Measurements from ENCODE around the gene SSUH2. TPM values are rescaled to one million over a fixed set of nuclear protein-coding genes. Genes with fewer than 3 reads are reported as not detected.

Gene SSUH2
- total and polyA plus RNA-seq, 2 of the 13 experiments (the other 11 are each of a cell fraction or from before 2014, with no cell fraction given), result 38.1 to 136 TPM

DNA sequence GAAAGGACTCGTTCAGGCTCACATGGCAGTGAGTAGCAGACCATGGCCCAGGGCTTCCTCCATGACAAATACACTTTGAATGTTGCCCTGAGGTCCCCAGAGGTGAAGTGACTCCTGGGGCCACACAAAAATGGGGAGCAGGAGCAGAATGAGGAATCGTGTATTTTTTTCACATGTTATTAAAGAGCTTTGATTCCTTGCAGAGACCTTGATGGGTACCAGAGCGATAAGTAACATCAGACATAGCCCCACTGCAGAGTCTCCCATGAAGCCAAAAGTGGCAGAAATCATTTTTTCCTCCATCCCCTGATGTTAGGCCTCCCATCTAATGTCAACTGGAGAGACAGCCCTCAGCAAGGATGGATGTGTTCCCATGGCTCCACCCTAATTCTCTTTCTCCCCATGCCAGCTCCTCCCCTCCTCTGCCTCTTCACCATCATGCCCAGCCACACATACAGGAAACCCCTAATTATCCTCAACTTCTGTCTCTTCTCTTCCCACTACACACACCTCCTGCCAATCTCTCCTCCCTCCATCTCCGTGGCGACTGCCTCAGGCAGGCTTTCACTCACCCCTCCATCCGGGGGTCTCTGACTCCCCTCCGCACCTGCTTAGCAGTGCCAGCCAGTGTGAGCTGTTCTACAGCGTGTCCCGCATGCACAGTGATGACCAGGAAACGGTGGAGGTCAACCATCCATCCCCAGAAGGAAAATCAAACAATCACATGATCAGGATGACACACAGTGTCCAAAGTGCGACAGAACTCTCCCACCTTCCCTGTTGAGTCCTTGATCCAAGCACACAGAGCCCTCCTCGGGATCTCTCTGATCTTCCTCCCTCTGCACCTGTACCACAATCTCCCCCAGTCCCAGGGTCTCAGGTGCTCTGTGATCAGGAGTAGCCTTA, 7.1 kb upstream of the SSUH2 start (continued):
- TF ChIP-seq, protein P1, sequence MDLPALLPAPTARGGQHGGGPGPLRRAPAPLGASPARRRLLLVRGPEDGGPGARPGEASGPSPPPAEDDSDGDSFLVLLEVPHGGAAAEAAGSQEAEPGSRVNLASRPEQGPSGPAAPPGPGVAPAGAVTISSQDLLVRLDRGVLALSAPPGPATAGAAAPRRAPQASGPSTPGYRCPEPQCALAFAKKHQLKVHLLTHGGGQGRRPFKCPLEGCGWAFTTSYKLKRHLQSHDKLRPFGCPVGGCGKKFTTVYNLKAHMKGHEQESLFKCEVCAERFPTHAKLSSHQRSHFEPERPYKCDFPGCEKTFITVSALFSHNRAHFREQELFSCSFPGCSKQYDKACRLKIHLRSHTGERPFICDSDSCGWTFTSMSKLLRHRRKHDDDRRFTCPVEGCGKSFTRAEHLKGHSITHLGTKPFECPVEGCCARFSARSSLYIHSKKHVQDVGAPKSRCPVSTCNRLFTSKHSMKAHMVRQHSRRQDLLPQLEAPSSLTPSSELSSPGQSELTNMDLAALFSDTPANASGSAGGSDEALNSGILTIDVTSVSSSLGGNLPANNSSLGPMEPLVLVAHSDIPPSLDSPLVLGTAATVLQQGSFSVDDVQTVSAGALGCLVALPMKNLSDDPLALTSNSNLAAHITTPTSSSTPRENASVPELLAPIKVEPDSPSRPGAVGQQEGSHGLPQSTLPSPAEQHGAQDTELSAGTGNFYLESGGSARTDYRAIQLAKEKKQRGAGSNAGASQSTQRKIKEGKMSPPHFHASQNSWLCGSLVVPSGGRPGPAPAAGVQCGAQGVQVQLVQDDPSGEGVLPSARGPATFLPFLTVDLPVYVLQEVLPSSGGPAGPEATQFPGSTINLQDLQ (CRISPR knock-in tag; IDR thresholded peaks at IDR 0.05), result no peak
- TF ChIP-seq ZNF616 (CRISPR knock-in tag; IDR thresholded peaks at IDR 0.05; ENCODE audit: low read depth) (no peak), ZNF670 (CRISPR knock-in tag; IDR thresholded peaks at IDR 0.05; ENCODE audit: borderline replicate concordance) (0 out of 2 replicates have a peak, but pooled peaks have one; percentile 27), IRF2 (CRISPR knock-in tag; IDR thresholded peaks at IDR 0.05) (peak; percentile 77), SPEN (CRISPR knock-in tag; IDR thresholded peaks at IDR 0.05; ENCODE audit: low read depth) (peak; percentile 92; the same call in 1 of the 2 replicates), MEIS2 (CRISPR knock-in tag; IDR thresholded peaks at IDR 0.05) (peak; percentile 82; the same call in 1 of the 2 replicates), ZNF589 (CRISPR knock-in tag; conservative IDR thresholded peaks at IDR 0.05) (no peak), ZNF546 (CRISPR knock-in tag; conservative IDR thresholded peaks at IDR 0.05) (no peak), NFKBIZ (CRISPR knock-in tag; IDR thresholded peaks at IDR 0.05) (no peak), RAD21 (CRISPR knock-in tag; IDR thresholded peaks at IDR 0.05) (no peak), GTF3A (CRISPR knock-in tag; conservative IDR thresholded peaks at IDR 0.05) (no peak), SYNCRIP (IDR thresholded peaks at IDR 0.05; ENCODE audit: insufficient read depth, low read depth, low read length) (no peak), MBD4 (IDR thresholded peaks at IDR 0.05; ENCODE audit: borderline replicate concordance, low read length) (no peak; the same call in 1 of the 2 replicates)
- TF ChIP-seq, protein P2, sequence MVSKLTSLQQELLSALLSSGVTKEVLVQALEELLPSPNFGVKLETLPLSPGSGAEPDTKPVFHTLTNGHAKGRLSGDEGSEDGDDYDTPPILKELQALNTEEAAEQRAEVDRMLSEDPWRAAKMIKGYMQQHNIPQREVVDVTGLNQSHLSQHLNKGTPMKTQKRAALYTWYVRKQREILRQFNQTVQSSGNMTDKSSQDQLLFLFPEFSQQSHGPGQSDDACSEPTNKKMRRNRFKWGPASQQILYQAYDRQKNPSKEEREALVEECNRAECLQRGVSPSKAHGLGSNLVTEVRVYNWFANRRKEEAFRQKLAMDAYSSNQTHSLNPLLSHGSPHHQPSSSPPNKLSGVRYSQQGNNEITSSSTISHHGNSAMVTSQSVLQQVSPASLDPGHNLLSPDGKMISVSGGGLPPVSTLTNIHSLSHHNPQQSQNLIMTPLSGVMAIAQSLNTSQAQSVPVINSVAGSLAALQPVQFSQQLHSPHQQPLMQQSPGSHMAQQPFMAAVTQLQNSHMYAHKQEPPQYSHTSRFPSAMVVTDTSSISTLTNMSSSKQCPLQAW (CRISPR knock-in tag; IDR thresholded peaks at IDR 0.05), result peak; percentile 74
- TF ChIP-seq, protein P3, sequence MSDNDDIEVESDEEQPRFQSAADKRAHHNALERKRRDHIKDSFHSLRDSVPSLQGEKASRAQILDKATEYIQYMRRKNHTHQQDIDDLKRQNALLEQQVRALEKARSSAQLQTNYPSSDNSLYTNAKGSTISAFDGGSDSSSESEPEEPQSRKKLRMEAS (IDR thresholded peaks at IDR 0.05), result peak; percentile 96
- TF ChIP-seq, protein P4, sequence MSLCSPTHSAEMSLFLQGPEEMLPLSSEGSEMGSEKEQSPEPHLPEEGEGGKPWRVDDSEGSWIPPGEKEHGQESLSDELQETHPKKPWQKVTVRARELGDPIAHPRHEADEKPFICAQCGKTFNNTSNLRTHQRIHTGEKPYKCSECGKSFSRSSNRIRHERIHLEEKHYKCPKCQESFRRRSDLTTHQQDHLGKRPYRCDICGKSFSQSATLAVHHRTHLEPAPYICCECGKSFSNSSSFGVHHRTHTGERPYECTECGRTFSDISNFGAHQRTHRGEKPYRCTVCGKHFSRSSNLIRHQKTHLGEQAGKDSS (CRISPR knock-in tag; IDR thresholded peaks at IDR 0.05; ENCODE audit: borderline replicate concordance, low read depth), result peak; percentile 86; the same call in 1 of the 2 replicates
- TF ChIP-seq, protein P5, sequence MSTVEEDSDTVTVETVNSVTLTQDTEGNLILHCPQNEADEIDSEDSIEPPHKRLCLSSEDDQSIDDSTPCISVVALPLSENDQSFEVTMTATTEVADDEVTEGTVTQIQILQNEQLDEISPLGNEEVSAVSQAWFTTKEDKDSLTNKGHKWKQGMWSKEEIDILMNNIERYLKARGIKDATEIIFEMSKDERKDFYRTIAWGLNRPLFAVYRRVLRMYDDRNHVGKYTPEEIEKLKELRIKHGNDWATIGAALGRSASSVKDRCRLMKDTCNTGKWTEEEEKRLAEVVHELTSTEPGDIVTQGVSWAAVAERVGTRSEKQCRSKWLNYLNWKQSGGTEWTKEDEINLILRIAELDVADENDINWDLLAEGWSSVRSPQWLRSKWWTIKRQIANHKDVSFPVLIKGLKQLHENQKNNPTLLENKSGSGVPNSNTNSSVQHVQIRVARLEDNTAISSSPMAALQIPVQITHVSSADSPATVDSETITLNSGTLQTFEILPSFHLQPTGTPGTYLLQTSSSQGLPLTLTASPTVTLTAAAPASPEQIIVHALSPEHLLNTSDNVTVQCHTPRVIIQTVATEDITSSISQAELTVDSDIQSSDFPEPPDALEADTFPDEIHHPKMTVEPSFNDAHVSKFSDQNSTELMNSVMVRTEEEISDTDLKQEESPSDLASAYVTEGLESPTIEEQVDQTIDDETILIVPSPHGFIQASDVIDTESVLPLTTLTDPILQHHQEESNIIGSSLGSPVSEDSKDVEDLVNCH (CRISPR knock-in tag; IDR thresholded peaks at IDR 0.05), result no peak

Measured in HepG2 (cell line).